SJSA1 (cell line): ENCODE measurements around the gene GLP1R. TPM values are rescaled to one million over a fixed set of nuclear protein-coding genes. Genes with fewer than 3 reads are reported as not detected.

ENCODE experiments used
- DNase-seq, 2 experiments: peaks; one replicate each; pipeline ENCODE4 v3.0.0-alpha.2; 2015 to 2020; ENCODE audit warnings: low spot score in 2 of 2, low read depth in 1 of 2
- H3K27ac ChIP-seq: fragments of 250-450 bp; sonication (Bioruptor Pico); 2 replicates; pipeline ENCODE4 v1.5.1; 2020; ENCODE audit warnings: mild to moderate bottlenecking, moderate library complexity
- H3K27me3 ChIP-seq: fragments of 250-450 bp; sonication (Bioruptor Pico); replicated peaks from 2 replicates; pipeline ENCODE4 v1.5.1; 2020; ENCODE audit warnings: mild to moderate bottlenecking, moderate library complexity
- H3K36me3 ChIP-seq: fragments of 250-450 bp; sonication (Bioruptor Pico); 2 replicates; pipeline ENCODE4 v1.5.1; 2020; ENCODE audit warnings: mild to moderate bottlenecking
- H3K4me1 ChIP-seq: fragments of 250-450 bp; sonication (Bioruptor Pico); replicated peaks from 2 replicates; pipeline ENCODE4 v1.6.1; 2021; ENCODE audit warnings: mild to moderate bottlenecking
- H3K4me3 ChIP-seq: fragments of 250-450 bp; sonication (Bioruptor Pico); 2 replicates; pipeline ENCODE4 v1.5.1; 2020; ENCODE audit warnings: mild to moderate bottlenecking
- H3K9me3 ChIP-seq: fragments of 250-450 bp; sonication (Bioruptor Pico); replicated peaks from 2 replicates; pipeline ENCODE4 v1.5.1; 2020; ENCODE audit warnings: mild to moderate bottlenecking
- total RNA-seq: library from RNA; depleted of rRNA; stranded (reverse); fragments of >200 nt; shearing (Covaris generic); gene quantifications from 2 replicates; pipeline ENCODE4 v1.2.3, GENCODE V29; 2014

Gene GLP1R
- total RNA-seq, 1 experiment from 2014 or later, result not detected

- Histone ChIP-seq H3K27ac (no peak overlapping the region), H3K36me3 (no peaks in the 10 kb centered on the region), H3K9me3 (no peaks in the 10 kb centered on the region)
These were observed 13.0 kb downstream of the GLP1R start for GRCh38 chr6:39061588-39061987.

GRCh38 chr6:39062014-39062740, 13.6 kb downstream of the GLP1R start:
- Histone ChIP-seq H3K36me3 (no peaks in the 10 kb centered on the region), H3K27me3 (peaks cover 21% of the 10 kb centered on the region), H3K27ac (no peak overlapping the region), H3K4me3 (no peak overlapping the region), H3K9me3 (no peaks in the 10 kb centered on the region), H3K4me1 (no peaks in the 10 kb centered on the region)
- no peak for DNase-seq

More at GRCh38 chr6:39061588-39061987, 13.0 kb downstream of the GLP1R start:
- Histone ChIP-seq H3K4me3 (no peak overlapping the region), H3K27me3 (peaks cover 21% of the 10 kb centered on the region; the same call in 1 of the 2 replicates), H3K4me1 (no peaks in the 10 kb centered on the region)
- DNase-seq, result no peak

- Histone ChIP-seq H3K27me3 (peaks cover 29% of the 10 kb centered on the region), H3K9me3 (no peaks in the 10 kb centered on the region), H3K27ac (no peak overlapping the region), H3K4me3 (no peak overlapping the region), H3K36me3 (no peaks in the 10 kb centered on the region), H3K4me1 (no peaks in the 10 kb centered on the region)
- no peak for DNase-seq
These were observed 14.9 kb downstream of the GLP1R start for GRCh38 chr6:39063526-39063925.

- no peak overlapping the region for H3K27ac ChIP-seq
- no peak overlapping the region for H3K4me3 ChIP-seq
- H3K36me3 ChIP-seq, result no peaks in the 10 kb centered on the region
- no peak for DNase-seq
- H3K27me3 ChIP-seq, result peaks cover 28% of the 10 kb centered on the region
- no peaks in the 10 kb centered on the region for H3K4me1 ChIP-seq
- H3K9me3 ChIP-seq, result no peaks in the 10 kb centered on the region
These were observed 17.0 kb downstream of the GLP1R start for GRCh38 chr6:39065561-39065960.

- Histone ChIP-seq H3K27ac (no peak overlapping the region), H3K4me3 (no peak overlapping the region), H3K36me3 (no peaks in the 10 kb centered on the region), H3K9me3 (no peaks in the 10 kb centered on the region), H3K27me3 (peaks cover 19% of the 10 kb centered on the region), H3K4me1 (no peaks in the 10 kb centered on the region)
- DNase-seq, result no peak
These were observed 19.8 kb downstream of the GLP1R start for GRCh38 chr6:39068391-39068790.

GRCh38 chr6:39072830-39073229, 24.2 kb downstream of the GLP1R start:
- H3K9me3 ChIP-seq, result no peaks in the 10 kb centered on the region
- peaks cover 8% of the 10 kb centered on the region for H3K27me3 ChIP-seq
- no peak for DNase-seq
- H3K4me1 ChIP-seq, result no peaks in the 10 kb centered on the region
- no peak overlapping the region for H3K4me3 ChIP-seq
- no peaks in the 10 kb centered on the region for H3K36me3 ChIP-seq
- no peak overlapping the region for H3K27ac ChIP-seq

GRCh38 chr6:39073471-39074355, 25.1 kb downstream of the GLP1R start:
- Histone ChIP-seq H3K4me1 (no peaks in the 10 kb centered on the region), H3K4me3 (no peak overlapping the region), H3K9me3 (no peaks in the 10 kb centered on the region), H3K27ac (no peak overlapping the region), H3K27me3 (peaks cover 6% of the 10 kb centered on the region; the same call in 1 of the 2 replicates), H3K36me3 (no peaks in the 10 kb centered on the region)
- peak in 1 of 2 experiments; percentile 24 for DNase-seq

- Histone ChIP-seq H3K27me3 (peaks cover 6% of the 10 kb centered on the region; the same call in 1 of the 2 replicates), H3K4me1 (no peaks in the 10 kb centered on the region)
- peak in 1 of 2 experiments; percentile 25 for DNase-seq
These were observed 25.9 kb downstream of the GLP1R start for GRCh38 chr6:39074486-39074885.

GRCh38 chr6:39075010-39075686, 26.6 kb downstream of the GLP1R start:
- Histone ChIP-seq H3K27ac (no peak overlapping the region), H3K36me3 (no peaks in the 10 kb centered on the region), H3K9me3 (no peaks in the 10 kb centered on the region), H3K4me3 (no peak overlapping the region), H3K27me3 (peaks cover 3% of the 10 kb centered on the region; the same call in 1 of the 2 replicates), H3K4me1 (no peaks in the 10 kb centered on the region)
- DNase-seq, result peak in 1 of 2 experiments; percentile 30

More at GRCh38 chr6:39074486-39074885, 25.9 kb downstream of the GLP1R start:
- Histone ChIP-seq H3K9me3 (no peaks in the 10 kb centered on the region), H3K36me3 (no peaks in the 10 kb centered on the region), H3K4me3 (no peak overlapping the region), H3K27ac (no peak overlapping the region)

GRCh38 chr6:39075807-39076622, 27.4 kb downstream of the GLP1R start:
- peaks cover 3% of the 10 kb centered on the region; the same call in 1 of the 2 replicates for H3K27me3 ChIP-seq
- no peaks in the 10 kb centered on the region for H3K9me3 ChIP-seq
- no peaks in the 10 kb centered on the region for H3K36me3 ChIP-seq
- no peaks in the 10 kb centered on the region for H3K4me1 ChIP-seq
- no peak overlapping the region for H3K27ac ChIP-seq
- DNase-seq, result peak in 1 of 2 experiments; percentile 32
- no peak overlapping the region for H3K4me3 ChIP-seq

GRCh38 chr6:39076623-39077535, 28.3 kb downstream of the GLP1R start:
- no peaks in the 10 kb centered on the region for H3K36me3 ChIP-seq
- H3K27me3 ChIP-seq, result no peaks in the 10 kb centered on the region; the same call in 1 of the 2 replicates
- no peak overlapping the region for H3K4me3 ChIP-seq
- H3K27ac ChIP-seq, result no peak overlapping the region
- no peaks in the 10 kb centered on the region for H3K4me1 ChIP-seq
- peak in 1 of 2 experiments; percentile 25 for DNase-seq
- H3K9me3 ChIP-seq, result no peaks in the 10 kb centered on the region

- Histone ChIP-seq H3K4me1 (no peaks in the 10 kb centered on the region), H3K27ac (no peak overlapping the region), H3K36me3 (no peaks in the 10 kb centered on the region), H3K27me3 (peaks cover 1% of the 10 kb centered on the region), H3K9me3 (no peaks in the 10 kb centered on the region), H3K4me3 (no peak overlapping the region)
- no peak for DNase-seq
These were observed 29.5 kb downstream of the GLP1R start for GRCh38 chr6:39077882-39078594.
